ENCODE results near the gene NPHP4.

DNA sequence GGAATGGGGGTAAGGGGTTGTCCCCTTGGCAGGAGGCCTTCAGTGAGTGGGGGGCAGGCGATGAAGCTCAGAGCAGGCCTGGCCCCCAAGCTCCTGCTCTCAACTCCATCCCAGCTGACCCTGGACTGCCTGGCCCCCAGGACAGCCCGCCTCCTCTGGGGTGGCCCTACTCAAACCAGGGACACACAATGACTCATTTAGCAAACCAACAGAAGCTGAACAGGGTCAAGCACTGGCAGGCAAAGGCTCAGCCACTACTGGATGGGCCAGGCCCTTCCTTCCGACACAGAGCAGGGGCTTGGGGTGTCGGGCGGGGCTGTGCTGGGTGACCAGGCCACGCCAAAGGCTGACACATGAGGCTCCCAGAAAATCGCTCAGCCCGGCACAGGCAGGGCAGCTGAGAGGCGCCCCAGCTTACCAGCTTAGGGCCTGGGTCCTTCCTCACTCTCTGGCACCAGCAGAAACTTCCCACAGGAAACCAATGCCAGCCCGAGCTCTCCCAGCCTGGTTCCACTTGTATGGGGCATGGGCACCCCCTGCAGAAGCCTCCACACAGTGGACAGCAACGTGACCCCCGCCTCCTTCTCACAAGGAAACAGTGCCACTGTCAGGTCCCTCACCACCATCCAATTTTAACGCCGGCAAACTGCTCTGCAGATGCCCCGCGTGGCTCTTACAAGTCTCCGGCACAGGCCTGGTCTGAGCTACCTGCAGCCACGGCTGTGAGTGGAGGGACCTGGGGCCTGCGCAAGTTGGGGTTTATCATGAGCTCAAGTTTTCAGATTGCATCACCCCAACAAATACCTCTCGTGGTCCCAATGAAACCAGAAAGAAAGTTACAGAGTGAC lies 114.3 kb downstream of the NPHP4 start:
- TF ChIP-seq, protein P1, sequence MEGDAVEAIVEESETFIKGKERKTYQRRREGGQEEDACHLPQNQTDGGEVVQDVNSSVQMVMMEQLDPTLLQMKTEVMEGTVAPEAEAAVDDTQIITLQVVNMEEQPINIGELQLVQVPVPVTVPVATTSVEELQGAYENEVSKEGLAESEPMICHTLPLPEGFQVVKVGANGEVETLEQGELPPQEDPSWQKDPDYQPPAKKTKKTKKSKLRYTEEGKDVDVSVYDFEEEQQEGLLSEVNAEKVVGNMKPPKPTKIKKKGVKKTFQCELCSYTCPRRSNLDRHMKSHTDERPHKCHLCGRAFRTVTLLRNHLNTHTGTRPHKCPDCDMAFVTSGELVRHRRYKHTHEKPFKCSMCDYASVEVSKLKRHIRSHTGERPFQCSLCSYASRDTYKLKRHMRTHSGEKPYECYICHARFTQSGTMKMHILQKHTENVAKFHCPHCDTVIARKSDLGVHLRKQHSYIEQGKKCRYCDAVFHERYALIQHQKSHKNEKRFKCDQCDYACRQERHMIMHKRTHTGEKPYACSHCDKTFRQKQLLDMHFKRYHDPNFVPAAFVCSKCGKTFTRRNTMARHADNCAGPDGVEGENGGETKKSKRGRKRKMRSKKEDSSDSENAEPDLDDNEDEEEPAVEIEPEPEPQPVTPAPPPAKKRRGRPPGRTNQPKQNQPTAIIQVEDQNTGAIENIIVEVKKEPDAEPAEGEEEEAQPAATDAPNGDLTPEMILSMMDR (conservative IDR thresholded peaks at IDR 0.05; ENCODE audit: low read length) = no peak
- TF ChIP-seq EZH2phosphoT487 (IDR thresholded peaks at IDR 0.05; ENCODE audit: borderline replicate concordance, low read depth, low read length) = no peak
